ENCODE results near the gene ABCA9. TPM values are rescaled to one million over a fixed set of nuclear protein-coding genes. Genes with fewer than 3 reads are reported as not detected.
"Not testable (repeated sequence)": the region's sequence is repeated elsewhere in the genome, so short reads cannot be mapped to it uniquely, and the experiment has no call there.

Gene ABCA9
- total RNA-seq, result 1.3 TPM

- no peak for ATAC-seq
Measured at GRCh38 chr17:69060822-69061221, at the start of gene ABCA9. Gene ABCA9, minus strand, starts transcription at chr17:69060927. Its CDS starts 9,801 bp downstream, at chr17:69051126.

GRCh38 chr17:69105907-69106730 lies 45.4 kb upstream of the ABCA9 start:
- no peak for ATAC-seq

GRCh38 chr17:69103557-69104233 lies 43.0 kb upstream of the ABCA9 start:
- ATAC-seq, result no peak

- no peak for ATAC-seq
Measured at GRCh38 chr17:69098625-69099024, 37.9 kb upstream of the ABCA9 start.

GRCh38 chr17:69096541-69096940 lies 35.8 kb upstream of the ABCA9 start:
- ATAC-seq, result no peak

- ATAC-seq, result no peak
Measured at GRCh38 chr17:69093995-69094394, 33.3 kb upstream of the ABCA9 start.

GRCh38 chr17:69093279-69093789 lies 32.6 kb upstream of the ABCA9 start:
- no peak for ATAC-seq

- ATAC-seq, result peak; percentile 85
Measured at GRCh38 chr17:69090365-69090764, 29.6 kb upstream of the ABCA9 start.

- ATAC-seq, result no peak
Measured at GRCh38 chr17:69088643-69089200, 28.0 kb upstream of the ABCA9 start.

GRCh38 chr17:69086641-69087040 lies 25.9 kb upstream of the ABCA9 start:
- no peak for ATAC-seq

GRCh38 chr17:69084911-69085310 lies 24.2 kb upstream of the ABCA9 start:
- ATAC-seq, result no peak

GRCh38 chr17:69082696-69083095 lies 22.0 kb upstream of the ABCA9 start:
- no peak for ATAC-seq

GRCh38 chr17:69078864-69079263 lies 18.1 kb upstream of the ABCA9 start:
- no peak for ATAC-seq

- ATAC-seq, result no peak
Measured at GRCh38 chr17:69075823-69076222, 15.1 kb upstream of the ABCA9 start.

GRCh38 chr17:69073392-69073791 lies 12.7 kb upstream of the ABCA9 start:
- ATAC-seq, result not testable (repeated sequence)

GRCh38 chr17:69072803-69073256 lies 12.1 kb upstream of the ABCA9 start:
- ATAC-seq, result not testable (repeated sequence)

- ATAC-seq, result not testable (repeated sequence)
Measured at GRCh38 chr17:69071233-69071586, 10.5 kb upstream of the ABCA9 start.

- not testable (repeated sequence) for ATAC-seq
Measured at GRCh38 chr17:69070378-69071232, 9.9 kb upstream of the ABCA9 start.

GRCh38 chr17:69069226-69069750 lies 8.6 kb upstream of the ABCA9 start:
- no peak for ATAC-seq

GRCh38 chr17:69067274-69068047 lies 6.7 kb upstream of the ABCA9 start:
- ATAC-seq, result no peak

GRCh38 chr17:69066482-69066881 lies 5.8 kb upstream of the ABCA9 start:
- no peak for ATAC-seq
